ENCODE measurements around the gene MYO5B. TPM values are rescaled to one million over a fixed set of nuclear protein-coding genes. Genes with fewer than 3 reads are reported as not detected.

Gene MYO5B
- total RNA-seq, 4 donors from 2014 or later, result 32.0 to 63.3 (median 46.8) TPM

GRCh38 chr18:49819823-49820671 is 374.9 kb downstream of the MYO5B start:
- no peak for TF ChIP-seq POLR2A (IDR thresholded peaks at IDR 0.05)
- TF ChIP-seq, protein P1, sequence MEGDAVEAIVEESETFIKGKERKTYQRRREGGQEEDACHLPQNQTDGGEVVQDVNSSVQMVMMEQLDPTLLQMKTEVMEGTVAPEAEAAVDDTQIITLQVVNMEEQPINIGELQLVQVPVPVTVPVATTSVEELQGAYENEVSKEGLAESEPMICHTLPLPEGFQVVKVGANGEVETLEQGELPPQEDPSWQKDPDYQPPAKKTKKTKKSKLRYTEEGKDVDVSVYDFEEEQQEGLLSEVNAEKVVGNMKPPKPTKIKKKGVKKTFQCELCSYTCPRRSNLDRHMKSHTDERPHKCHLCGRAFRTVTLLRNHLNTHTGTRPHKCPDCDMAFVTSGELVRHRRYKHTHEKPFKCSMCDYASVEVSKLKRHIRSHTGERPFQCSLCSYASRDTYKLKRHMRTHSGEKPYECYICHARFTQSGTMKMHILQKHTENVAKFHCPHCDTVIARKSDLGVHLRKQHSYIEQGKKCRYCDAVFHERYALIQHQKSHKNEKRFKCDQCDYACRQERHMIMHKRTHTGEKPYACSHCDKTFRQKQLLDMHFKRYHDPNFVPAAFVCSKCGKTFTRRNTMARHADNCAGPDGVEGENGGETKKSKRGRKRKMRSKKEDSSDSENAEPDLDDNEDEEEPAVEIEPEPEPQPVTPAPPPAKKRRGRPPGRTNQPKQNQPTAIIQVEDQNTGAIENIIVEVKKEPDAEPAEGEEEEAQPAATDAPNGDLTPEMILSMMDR (IDR thresholded peaks at IDR 0.05), result no peak

DNA sequence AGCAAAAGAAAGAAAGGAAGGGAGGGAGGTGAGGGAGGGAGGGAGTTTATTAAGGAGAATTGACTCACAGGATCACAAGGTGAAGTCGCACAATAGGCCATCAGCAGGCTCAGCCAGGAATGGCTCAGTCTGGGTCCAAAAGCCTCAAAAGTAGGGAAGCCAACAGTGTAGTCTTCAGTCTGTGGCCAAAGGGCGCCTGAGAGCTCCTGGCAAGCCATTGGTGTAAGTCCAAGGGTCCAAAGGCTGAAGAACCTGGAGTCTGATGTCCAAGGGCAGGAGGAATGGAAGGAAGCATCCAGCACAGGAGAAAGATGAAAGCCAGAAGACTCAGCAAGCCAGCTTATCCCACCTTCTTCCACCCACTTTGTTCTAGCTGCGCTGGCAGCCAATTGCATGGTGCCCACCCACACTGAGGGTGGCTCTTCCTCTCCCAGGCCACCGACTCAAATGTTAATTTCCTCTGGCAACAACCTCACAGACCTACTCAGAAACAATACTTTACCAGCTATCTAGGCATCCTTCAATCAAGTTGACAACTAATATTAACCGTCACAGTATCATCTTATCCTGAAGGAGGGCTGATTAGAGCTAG is 375.8 kb downstream of the MYO5B start:
- H3K36me3 ChIP-seq, result peaks cover 0 to under 1% (median 0%) of the 10 kb centered on the region in 3 donors
- DNase-seq, result no peak
- 78 to 89% methylated on average over 4 to 5 of the region's 5 CpGs for WGBS, 2 donors
- TF ChIP-seq, protein P1 (IDR thresholded peaks at IDR 0.05), result no peak
- TF ChIP-seq POLR2A (IDR thresholded peaks at IDR 0.05), result no peak
- no peaks in the 10 kb centered on the region for H3K27me3 ChIP-seq
- no peak overlapping the region for H3K4me3 ChIP-seq
- no peaks in the 10 kb centered on the region for H3K9me3 ChIP-seq
- H3K4me1 ChIP-seq, result peaks cover 0 to 17% (median 5%) of the 10 kb centered on the region in 3 donors
- H3K27ac ChIP-seq, result no peak overlapping the region
- intact Hi-C loops (cut with DNase I), result no loop called here

More at GRCh38 chr18:49819823-49820671, 374.9 kb downstream of the MYO5B start:
- no peaks in the 10 kb centered on the region for H3K27me3 ChIP-seq
- H3K4me1 ChIP-seq, result peaks cover 0 to 8% (median 0%) of the 10 kb centered on the region in 3 donors
- H3K36me3 ChIP-seq, result peaks cover 0 to 8% (median 0%) of the 10 kb centered on the region in 3 donors
- H3K9me3 ChIP-seq, result no peaks in the 10 kb centered on the region
- DNase-seq, result no peak
- WGBS, 2 donors, result 65 to 86% methylated on average over 5 of the region's 5 CpGs
- intact Hi-C loops (cut with DNase I), result no loop called here
- H3K4me3 ChIP-seq, result no peak overlapping the region
- no peak overlapping the region for H3K27ac ChIP-seq

DNA sequence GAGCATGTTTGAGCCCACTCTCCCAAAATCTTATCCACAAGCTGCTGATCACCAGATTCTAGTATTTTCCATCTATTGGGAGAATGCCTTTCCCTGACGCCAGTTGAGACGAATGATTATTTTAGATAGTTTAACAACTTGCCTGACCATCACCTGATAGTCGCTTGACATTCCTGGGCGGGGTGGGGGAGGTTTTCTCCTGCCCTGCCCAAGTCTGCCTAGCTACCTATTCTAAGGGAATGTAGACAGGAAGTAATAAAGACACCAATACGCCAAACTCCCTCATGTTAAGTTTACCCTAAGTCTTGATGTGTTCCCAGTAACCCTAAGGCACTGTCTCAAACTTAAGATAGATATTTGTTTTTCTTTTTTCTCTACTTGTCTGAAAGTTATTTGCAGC is 377.0 kb downstream of the MYO5B start:
- no peak for TF ChIP-seq POLR2A (IDR thresholded peaks at IDR 0.05)
- TF ChIP-seq, protein P1 (IDR thresholded peaks at IDR 0.05), result no peak
- H3K36me3 ChIP-seq, result no peaks in the 10 kb centered on the region
- H3K4me1 ChIP-seq, result peaks cover 0 to 24% (median 5%) of the 10 kb centered on the region in 3 donors
- no peak for DNase-seq
- H3K9me3 ChIP-seq, result no peaks in the 10 kb centered on the region
- no peak overlapping the region for H3K4me3 ChIP-seq
- intact Hi-C loops (cut with DNase I), result no loop called here
- no peak overlapping the region for H3K27ac ChIP-seq
- WGBS, 2 donors, result 85 to 91% methylated on average over 5 of the region's 5 CpGs
- no peaks in the 10 kb centered on the region for H3K27me3 ChIP-seq

GRCh38 chr18:49815927-49816326 is 379.0 kb downstream of the MYO5B start:
- Histone ChIP-seq H3K27me3 (no peaks in the 10 kb centered on the region), H3K36me3 (no peaks in the 10 kb centered on the region), H3K27ac (no peak overlapping the region), H3K9me3 (no peaks in the 10 kb centered on the region), H3K4me3 (no peak overlapping the region), H3K4me1 (peaks cover 0 to 44% (median 17%) of the 10 kb centered on the region in 3 donors)
- intact Hi-C loops (cut with DNase I), result no loop called here
- no peak for TF ChIP-seq POLR2A (IDR thresholded peaks at IDR 0.05)
- TF ChIP-seq, protein P1 (IDR thresholded peaks at IDR 0.05), result no peak
- WGBS, 2 donors, result 84 to 86% methylated on average over 4 of the region's 4 CpGs
- no peak for DNase-seq

DNA sequence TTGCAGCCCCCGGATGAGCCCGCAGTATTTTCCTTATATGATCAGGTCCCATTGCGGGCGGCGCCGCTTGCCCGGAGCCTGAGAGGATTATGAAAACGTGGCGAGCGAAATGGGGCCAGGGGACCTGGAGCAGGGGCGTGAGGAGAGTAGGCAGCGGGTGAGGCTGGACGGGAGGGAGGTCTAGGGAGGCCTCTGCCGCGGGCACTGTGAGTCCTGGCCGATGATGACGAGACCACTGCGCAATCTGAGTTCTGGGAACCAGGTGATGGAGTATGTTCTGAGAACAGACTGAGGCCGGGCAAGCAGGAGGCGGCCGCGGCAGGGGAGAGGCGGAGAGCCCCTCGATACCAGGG is 380.8 kb downstream of the MYO5B start:
- Histone ChIP-seq H3K27me3 (no peaks in the 10 kb centered on the region), H3K36me3 (no peaks in the 10 kb centered on the region), H3K27ac (peak overlapping the region; percentile 86 to 99 (median 95)), H3K4me3 (peak overlapping the region; percentile 59 to 89 (median 76)), H3K4me1 (peaks cover 0 to 49% (median 17%) of the 10 kb centered on the region in 3 donors), H3K9me3 (peaks cover 0 to 2% (median 0%) of the 10 kb centered on the region in 3 donors)
- TF ChIP-seq, protein P1 (IDR thresholded peaks at IDR 0.05), result no peak
- no peak for TF ChIP-seq POLR2A (IDR thresholded peaks at IDR 0.05)
- intact Hi-C loops (cut with DNase I), result no loop called here
- DNase-seq, result no peak
- WGBS, 2 donors, result 1% methylated on average over 12 of the region's 24 CpGs; no CpG with 5 or more reads in 1 of the 2 donors

Data from esophagus squamous epithelium (tissue), 5 donors.